ENCODE measurements around the gene CD44. TPM values are rescaled to one million over a fixed set of nuclear protein-coding genes. Genes with fewer than 3 reads are reported as not detected.

Gene CD44
- total RNA-seq, 4 donors from 2014 or later: 19.5 to 32.5 (median 29.2) TPM

DNA sequence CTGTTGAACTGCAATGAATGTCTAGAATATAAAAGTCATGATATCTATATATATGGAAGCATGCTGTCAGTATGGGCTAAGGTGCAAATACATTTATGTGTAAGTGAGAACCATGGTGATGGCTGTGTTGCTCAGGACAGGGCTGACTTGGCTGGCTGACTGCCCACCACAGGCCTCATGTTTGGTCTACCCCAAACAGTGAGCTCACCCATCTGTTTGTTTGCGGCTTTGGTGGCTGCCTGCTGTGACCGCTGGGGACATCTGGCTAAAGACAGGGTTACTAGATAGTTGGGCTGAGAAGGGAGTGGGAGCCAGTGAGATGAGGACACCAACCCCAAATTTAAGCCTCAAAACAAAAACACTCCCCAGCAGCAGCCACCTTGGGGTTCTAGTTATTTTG, 6.3 kb downstream of the CD44 start:
- H3K27ac ChIP-seq: no peak overlapping the region

DNA sequence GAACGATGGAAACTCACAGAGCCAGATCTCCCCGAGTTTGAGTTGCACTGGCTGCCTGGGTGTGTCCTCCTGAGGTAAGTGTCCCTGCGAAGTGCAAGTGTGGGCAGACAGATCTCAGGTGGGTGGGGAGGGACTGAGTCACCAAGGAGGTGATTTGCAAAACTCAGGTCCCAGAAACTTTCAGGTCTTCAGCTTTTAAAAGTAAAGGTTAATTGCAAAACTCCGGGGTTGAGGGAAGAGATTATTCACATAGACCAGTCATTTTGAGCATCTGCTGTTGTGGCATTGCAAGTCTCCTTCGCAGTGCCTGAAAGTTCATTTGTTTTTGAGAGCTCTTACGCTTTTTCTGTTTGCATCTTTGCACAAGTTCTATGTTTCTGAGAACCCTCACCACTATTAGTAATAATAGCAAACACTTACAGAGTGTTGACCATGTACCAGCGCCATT, 7.1 kb downstream of the CD44 start:
- Histone ChIP-seq H3K27me3 (no peaks in the 10 kb centered on the region), H3K36me3 (no peaks in the 10 kb centered on the region), H3K9me3 (no peaks in the 10 kb centered on the region), H3K4me3 (no peak overlapping the region), H3K27ac (no peak overlapping the region), H3K4me1 (peaks cover 4 to 7% of the 10 kb centered on the region in 2 donors)
- ATAC-seq (no peak), DNase-seq (no peak)
- TF ChIP-seq POLR2A (IDR thresholded peaks at IDR 0.05): no peak
- TF ChIP-seq, protein P1, sequence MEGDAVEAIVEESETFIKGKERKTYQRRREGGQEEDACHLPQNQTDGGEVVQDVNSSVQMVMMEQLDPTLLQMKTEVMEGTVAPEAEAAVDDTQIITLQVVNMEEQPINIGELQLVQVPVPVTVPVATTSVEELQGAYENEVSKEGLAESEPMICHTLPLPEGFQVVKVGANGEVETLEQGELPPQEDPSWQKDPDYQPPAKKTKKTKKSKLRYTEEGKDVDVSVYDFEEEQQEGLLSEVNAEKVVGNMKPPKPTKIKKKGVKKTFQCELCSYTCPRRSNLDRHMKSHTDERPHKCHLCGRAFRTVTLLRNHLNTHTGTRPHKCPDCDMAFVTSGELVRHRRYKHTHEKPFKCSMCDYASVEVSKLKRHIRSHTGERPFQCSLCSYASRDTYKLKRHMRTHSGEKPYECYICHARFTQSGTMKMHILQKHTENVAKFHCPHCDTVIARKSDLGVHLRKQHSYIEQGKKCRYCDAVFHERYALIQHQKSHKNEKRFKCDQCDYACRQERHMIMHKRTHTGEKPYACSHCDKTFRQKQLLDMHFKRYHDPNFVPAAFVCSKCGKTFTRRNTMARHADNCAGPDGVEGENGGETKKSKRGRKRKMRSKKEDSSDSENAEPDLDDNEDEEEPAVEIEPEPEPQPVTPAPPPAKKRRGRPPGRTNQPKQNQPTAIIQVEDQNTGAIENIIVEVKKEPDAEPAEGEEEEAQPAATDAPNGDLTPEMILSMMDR (IDR thresholded peaks at IDR 0.05 in 4 of 5, conservative IDR thresholded peaks at IDR 0.05 in 1 of 5): no peak
- intact Hi-C loops (cut with DNase I; ENCODE audit: low total_unique reads): no loop called here
- in situ Hi-C loops (cut with MboI; ENCODE audit: low sequenced_read_pairs in 4 of 4): loop anchor here in 1 of 4 donors (25.0 kb wide), 1 partner anchor 159 kb away; no protein-coding TSS in a partner anchor

More for the DNA sequence above, 6.3 kb downstream of the CD44 start:
- in situ Hi-C loops (cut with MboI; ENCODE audit: low sequenced_read_pairs in 4 of 4) (loop anchor here in 1 of 4 donors (25.0 kb wide), 1 partner anchor 158 kb away; no protein-coding TSS in a partner anchor), intact Hi-C loops (cut with DNase I; ENCODE audit: low total_unique reads) (no loop called here)
- Histone ChIP-seq H3K4me1 (peaks cover 4 to 7% of the 10 kb centered on the region in 2 donors), H3K9me3 (no peaks in the 10 kb centered on the region), H3K4me3 (no peak overlapping the region), H3K36me3 (no peaks in the 10 kb centered on the region), H3K27me3 (no peaks in the 10 kb centered on the region)
- no peak for ATAC-seq
- TF ChIP-seq POLR2A (IDR thresholded peaks at IDR 0.05): no peak
- TF ChIP-seq, protein P1 (IDR thresholded peaks at IDR 0.05 in 4 of 5, conservative IDR thresholded peaks at IDR 0.05 in 1 of 5): no peak
- no peak for DNase-seq

DNA sequence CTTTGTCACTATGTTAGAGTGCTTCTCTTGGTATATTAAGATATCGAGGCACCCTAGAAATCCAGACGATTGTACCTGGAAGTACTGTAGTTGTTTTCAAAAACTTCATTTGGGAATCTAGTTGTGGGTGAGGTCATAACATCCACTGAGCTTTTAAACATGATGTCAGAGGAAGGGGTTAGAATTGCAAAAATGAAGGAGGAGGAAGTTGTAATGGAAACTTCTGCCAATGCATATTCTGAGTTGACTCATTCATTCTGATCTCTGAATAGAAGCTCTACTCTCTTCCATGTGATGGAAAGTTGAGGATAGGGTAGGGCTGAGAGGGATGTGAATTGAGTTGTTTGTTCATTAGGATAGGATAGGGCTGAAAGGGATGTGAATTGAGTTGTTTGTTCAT, 7.7 kb downstream of the CD44 start:
- in situ Hi-C loops (cut with MboI; ENCODE audit: low sequenced_read_pairs in 4 of 4): loop anchor here in 1 of 4 donors (25.0 kb wide), 1 partner anchor 159 kb away; no protein-coding TSS in a partner anchor
- H3K9me3 ChIP-seq: no peaks in the 10 kb centered on the region
- H3K4me3 ChIP-seq: no peak overlapping the region
- TF ChIP-seq, protein P1 (IDR thresholded peaks at IDR 0.05 in 4 of 5, conservative IDR thresholded peaks at IDR 0.05 in 1 of 5): no peak
- no peak for TF ChIP-seq POLR2A (IDR thresholded peaks at IDR 0.05)
- intact Hi-C loops (cut with DNase I; ENCODE audit: low total_unique reads): no loop called here
- H3K27me3 ChIP-seq: no peaks in the 10 kb centered on the region
- DNase-seq (no peak), ATAC-seq (no peak)
- H3K4me1 ChIP-seq: peaks cover 4 to 9% of the 10 kb centered on the region in 2 donors
- H3K27ac ChIP-seq: no peak overlapping the region
- H3K36me3 ChIP-seq: no peaks in the 10 kb centered on the region

DNA sequence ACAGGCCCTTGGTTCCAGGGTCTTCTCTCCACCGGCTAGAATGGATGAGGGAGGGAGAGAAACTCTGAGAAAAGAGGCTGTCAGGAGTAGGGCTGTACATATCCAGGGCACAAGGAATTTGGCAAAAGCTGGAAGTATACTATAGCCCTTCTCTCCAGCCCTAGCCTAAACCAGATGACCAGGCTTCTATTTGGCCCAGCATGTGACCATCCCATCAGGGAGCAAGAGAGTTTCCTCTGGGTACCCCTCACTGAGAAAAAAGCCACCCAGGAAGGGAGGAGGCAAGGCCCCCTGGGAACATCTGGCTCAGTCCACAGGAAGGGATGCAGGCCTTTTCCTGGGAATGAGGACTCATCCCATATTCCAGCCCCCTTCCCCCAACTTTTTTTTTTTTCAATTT, 8.3 kb downstream of the CD44 start:
- no peaks in the 10 kb centered on the region for H3K27me3 ChIP-seq
- DNase-seq (no peak), ATAC-seq (no peak)
- H3K27ac ChIP-seq: no peak overlapping the region
- no peak overlapping the region for H3K4me3 ChIP-seq
- intact Hi-C loops (cut with DNase I; ENCODE audit: low total_unique reads): no loop called here
- TF ChIP-seq, protein P1 (IDR thresholded peaks at IDR 0.05 in 4 of 5, conservative IDR thresholded peaks at IDR 0.05 in 1 of 5): no peak
- no peak for TF ChIP-seq POLR2A (IDR thresholded peaks at IDR 0.05)
- no peaks in the 10 kb centered on the region for H3K9me3 ChIP-seq
- in situ Hi-C loops (cut with MboI; ENCODE audit: low sequenced_read_pairs in 4 of 4): loop anchor here in 1 of 4 donors (25.0 kb wide), 1 partner anchor 160 kb away; no protein-coding TSS in a partner anchor
- H3K36me3 ChIP-seq: no peaks in the 10 kb centered on the region
- peaks cover 4 to 9% of the 10 kb centered on the region in 2 donors for H3K4me1 ChIP-seq

Measured in gastrocnemius medialis (tissue), 4 donors.